HG02571 (cell line): ENCODE results near the gene C1orf116.

ENCODE experiments used
- ATAC-seq: cut with Tn5 transposase; IDR thresholded peaks from one replicate; pipeline ENCODE4 v1.9.1; 2021; ENCODE audit warnings: mild to moderate bottlenecking, moderate library complexity; ENCODE audit not compliant: unreplicated experiment

Gene C1orf116

GRCh38 chr1:207032528-207033017 is at the start of gene C1orf116:
Gene C1orf116 (minus strand): TSS chr1:207032756. CDS start chr1:207027598, 5,158 bp downstream.
- no peak for ATAC-seq

- ATAC-seq, result no peak
Observed at GRCh38 chr1:207081806-207082205, 49.2 kb upstream of the C1orf116 start.

DNA sequence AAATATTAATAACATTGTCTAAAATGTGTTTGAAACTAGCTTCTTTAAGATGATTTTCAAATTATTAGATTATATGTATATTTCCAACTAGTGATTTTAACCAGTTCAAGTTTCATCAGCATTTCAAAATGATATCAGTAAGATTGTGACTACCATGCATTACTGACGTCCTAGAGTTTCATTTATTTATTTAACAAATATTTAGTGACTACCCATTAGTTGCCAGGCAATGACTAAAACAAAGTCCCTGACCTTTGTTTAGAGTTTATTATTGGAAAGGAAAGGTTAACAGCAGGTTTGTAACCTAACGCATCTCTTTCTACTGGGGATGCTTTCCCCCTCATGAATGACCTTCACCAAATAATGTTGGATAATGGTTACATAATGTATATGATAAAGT is 48.5 kb upstream of the C1orf116 start:
- ATAC-seq, result no peak

DNA sequence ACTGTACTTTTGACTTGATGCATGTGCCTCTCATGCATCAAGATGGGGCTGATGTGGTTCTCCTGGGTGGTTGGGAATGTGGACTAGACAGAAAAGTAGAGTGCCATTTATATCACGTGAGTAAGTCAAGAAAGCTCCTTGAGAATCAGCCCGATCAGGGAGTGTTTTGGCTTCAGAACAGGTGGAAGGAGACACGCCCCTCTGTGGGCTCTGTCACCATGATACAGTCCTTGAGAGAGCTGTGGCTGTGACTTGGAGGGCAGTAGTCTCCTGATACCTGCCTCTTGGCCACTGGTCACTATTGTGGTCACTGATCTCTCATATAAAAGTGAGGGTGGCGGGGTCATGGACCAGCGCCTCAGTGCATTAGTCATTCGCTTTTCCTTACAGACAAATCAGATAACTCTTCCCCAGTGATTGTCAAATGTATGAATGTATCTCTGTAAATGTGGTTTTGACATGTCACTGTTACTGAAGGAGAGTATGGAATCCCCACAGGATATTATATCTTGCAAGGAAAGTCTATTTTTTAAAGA is 47.2 kb upstream of the C1orf116 start:
- ATAC-seq, result no peak

- ATAC-seq, result no peak
Observed at GRCh38 chr1:207078578-207079132, 46.1 kb upstream of the C1orf116 start.

GRCh38 chr1:207077470-207078377 is 45.2 kb upstream of the C1orf116 start:
- ATAC-seq, result no peak

- ATAC-seq, result no peak
Observed at GRCh38 chr1:207077012-207077411, 44.5 kb upstream of the C1orf116 start.

DNA sequence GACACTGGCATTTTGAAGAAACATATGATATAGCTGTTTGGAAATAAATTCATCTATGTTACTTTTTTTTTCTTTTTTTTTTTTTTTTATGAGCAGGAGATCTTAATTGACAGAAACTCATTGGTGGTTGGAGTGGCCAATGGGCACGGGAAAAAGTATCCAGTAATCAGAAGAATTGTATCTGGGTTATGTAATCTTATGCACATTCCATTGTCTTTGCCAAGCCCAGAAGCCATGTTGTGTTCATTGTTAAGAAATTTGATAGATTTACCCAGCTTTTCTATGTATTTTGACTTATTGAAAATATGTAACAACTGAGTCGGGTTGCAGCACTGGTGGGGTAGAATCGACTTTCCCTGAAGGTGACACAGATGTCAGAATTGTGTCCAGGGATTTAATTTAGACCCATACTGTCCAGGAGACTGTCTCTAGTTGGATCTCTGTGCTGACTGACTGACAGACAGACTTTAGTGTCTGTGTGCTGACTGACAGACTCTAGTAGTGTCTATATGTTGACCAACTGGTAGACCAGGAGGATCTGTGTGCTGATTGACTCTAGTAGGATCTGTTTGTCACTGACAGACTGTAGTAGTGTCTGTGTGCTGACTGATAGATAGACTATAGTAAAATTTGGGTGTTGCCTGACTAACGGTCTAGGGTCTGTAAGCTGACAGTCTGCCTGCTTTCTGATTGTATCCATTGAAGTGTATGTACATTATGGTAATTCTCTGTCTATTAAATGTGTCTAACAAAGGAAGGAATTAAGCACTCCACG is 43.8 kb upstream of the C1orf116 start:
- ATAC-seq, result no peak

- ATAC-seq, result no peak
Observed at GRCh38 chr1:207073906-207074820, 41.6 kb upstream of the C1orf116 start.

DNA sequence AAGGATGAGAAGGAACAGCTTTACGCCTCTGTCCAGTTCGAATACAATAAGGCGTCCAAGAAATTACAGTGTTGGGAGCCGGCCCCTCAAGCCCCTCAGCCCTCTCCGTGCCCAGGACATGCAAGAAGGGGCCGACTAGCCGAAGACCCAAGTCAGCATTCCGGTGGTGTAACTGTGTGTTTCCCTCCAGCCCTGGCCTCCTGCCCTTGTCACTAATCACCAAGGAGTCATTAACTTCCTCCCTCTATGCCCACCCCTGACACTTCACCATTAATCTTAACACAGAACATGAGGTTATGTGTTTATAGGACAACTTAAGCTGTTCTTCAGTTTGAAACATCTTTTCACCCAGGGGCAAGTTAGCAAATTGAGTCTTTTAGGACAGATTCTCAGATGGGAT is 39.7 kb upstream of the C1orf116 start:
- ATAC-seq, result no peak

DNA sequence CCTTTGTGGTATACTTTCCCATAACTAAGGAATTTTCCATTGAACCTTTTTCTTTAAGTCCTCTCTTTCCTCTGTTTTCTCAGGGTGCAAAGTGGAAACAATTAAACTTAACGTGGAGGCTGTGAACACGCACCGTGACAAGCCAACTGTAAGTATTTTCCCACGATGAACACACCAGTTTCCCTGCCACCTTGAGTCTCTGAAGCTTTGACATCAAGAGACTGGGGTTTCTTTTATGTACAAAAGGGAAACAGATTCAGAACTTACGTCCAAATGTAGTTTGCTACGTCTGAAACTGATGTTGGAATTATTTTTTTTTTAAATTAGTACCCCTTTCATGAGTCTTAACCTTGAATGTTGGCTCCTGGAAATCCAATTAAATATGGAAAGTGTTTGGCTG is 38.9 kb upstream of the C1orf116 start:
- no peak for ATAC-seq

DNA sequence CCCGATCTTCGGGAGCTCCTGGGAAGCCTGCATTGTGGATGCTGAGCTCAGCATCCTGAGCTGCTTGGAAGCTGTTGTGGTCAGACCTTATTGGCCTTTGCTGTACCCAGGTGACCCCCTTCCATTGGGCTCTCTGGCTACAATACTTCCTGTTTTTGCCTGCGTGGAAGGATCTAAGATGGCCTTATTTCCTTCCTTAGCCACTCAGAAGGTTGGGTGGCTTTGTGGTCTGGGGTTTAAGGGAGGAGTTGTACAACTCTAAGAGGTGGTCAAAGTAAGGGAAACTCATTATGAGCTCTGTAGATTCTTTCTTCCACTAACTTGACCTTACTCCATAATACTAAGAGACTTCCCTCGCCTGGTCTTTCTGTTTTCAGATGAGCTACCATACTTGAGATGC is 38.3 kb upstream of the C1orf116 start:
- no peak for ATAC-seq

DNA sequence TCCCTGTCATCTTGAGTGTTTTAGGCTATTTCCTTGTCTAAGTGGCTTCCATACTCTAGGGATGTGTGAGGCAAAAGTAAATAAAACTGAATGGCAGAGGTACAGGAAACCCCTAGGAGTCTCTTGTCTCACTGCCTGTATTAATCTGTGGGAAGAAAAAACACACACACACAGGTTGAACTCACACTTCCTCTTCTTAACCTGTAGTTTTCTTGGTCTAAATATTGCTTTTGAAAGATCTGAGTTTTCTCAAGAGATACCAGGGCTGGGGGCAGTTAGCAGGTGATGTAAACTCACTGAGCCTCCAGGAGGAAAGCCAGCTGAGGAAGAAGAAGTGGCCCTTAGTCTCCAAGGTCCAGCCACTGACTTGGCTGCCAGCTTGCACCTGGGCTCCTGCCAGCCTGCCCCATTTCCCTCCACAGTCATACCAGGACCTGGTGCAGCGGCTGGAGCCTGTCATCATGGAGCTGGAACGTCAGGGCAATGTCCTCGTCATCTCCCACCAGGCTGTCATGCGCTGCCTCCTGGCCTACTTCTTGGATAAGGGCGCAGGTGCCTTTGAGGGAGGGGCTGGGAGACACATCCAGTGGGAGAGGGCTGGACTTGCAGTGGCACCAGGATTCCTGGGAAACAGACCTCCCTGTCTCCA is 37.4 kb upstream of the C1orf116 start:
- ATAC-seq, result no peak

DNA sequence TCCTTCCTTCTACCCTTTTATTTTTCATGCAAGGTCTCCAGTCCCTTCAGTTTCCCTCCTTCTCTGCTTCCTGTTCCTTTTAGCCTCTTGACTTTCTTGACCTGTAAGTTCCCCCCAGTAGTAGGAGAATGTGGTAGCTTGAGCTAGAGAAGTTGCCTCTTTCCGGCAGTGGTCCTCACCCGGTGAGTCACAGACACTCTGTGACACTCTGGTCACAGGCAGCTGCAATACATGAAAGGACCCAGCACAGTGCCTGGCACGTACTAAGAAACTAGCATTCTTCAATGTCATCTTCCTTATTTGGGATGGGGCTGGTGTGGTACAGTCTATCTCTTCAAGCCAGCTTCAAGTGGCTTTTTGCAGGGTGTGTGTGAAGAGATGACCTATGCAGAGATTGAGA is 36.5 kb upstream of the C1orf116 start:
- no peak for ATAC-seq

- no peak for ATAC-seq
Observed at GRCh38 chr1:207067665-207068064, 35.1 kb upstream of the C1orf116 start.

DNA sequence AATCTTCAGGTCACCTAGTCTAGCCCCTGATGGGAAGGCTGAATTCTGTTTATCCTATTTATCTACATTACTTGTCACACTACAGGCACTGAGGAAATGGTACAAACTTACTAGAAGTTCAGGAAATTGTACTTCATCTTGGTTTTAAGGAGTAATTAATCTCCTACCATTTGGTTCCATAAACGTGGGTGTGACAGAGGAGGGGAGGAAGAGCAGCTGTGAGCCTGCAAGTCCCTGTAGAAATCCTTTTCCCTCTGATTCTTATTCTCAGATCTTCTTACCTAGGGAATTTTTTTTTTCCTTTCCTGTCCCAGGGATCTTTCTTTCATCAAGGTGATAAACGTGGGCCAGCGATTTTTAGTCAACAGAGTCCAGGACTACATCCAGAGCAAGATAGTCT is 34.6 kb upstream of the C1orf116 start:
- ATAC-seq, result no peak

DNA sequence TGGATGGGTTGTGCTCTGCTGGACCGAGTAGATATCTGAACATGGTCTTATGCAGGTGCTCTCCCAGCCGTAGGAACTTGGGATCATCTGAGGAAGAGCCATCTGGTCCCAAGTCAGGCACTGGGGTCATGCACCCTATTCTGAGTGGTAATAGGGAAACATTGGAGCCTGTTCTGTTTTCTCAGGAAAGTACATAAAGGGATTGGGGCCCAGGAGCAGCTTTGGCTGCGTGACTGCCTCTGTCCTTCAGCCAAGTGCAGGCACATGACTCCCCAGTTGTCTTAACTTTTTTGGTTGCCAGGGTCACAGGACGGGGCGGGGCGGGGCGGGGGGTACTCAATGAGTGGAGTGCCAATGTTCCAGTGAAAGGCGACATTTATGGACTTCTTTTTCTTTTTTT is 32.0 kb upstream of the C1orf116 start:
- no peak for ATAC-seq

- ATAC-seq, result no peak
Observed at GRCh38 chr1:207063014-207063413, 30.5 kb upstream of the C1orf116 start.

DNA sequence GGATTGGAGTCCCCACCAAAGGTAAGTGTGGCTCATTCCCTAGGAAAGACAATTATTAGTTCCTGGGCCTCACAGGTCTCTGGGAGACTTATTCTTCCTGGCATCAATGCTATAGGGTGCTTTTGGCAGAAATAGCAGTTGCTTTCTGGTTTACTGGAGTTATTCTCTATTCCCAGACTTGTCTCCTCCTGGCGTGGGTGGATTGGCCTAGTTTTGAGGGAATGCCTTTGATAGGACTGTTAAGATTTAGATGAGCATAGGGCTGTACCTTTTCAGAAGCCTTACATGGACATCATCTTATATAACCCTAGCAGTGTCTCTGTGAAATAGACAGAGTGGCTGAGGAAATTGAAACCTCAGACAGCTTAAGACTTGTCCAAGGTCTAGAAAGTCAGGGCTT is 29.5 kb upstream of the C1orf116 start:
- ATAC-seq, result no peak

GRCh38 chr1:207060596-207060995 is 28.0 kb upstream of the C1orf116 start:
- no peak for ATAC-seq
